HG03025 (cell line): ENCODE data around the gene C10orf95.

Experiments
- ATAC-seq: cut with Tn5 transposase; IDR thresholded peaks from one replicate; pipeline ENCODE4 v1.9.1; 2021; ENCODE audit warnings: mild to moderate bottlenecking, moderate library complexity; ENCODE audit not compliant: unreplicated experiment, low FRiP score

C10orf95 gene

DNA sequence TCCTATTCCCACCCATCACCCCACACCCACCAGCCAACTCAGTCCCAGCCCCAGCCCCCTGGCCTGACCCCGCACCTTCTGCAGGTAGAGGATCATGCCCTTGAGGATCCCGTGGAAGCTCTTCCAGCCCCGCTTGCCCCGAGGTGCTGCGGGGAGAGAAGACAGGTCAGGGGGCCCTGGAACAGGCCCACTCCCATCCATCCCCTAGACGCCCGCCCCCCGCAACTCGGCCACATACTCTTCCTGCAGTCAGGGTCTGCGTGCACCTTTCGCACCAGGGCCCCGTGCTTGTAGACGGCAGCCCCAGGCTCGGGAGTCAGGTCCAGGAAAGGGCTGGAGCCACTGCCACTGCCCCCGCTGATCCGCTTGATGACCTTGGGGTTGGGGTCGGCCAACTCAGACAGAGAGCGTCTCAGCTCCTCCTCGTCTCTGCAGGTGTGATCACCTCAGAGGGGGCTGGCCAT is 46.2 kb downstream of the C10orf95 start:
- ATAC-seq, result no peak

- ATAC-seq, result no peak
These were observed 46.8 kb downstream of the C10orf95 start for GRCh38 chr10:102404361-102405107.

DNA sequence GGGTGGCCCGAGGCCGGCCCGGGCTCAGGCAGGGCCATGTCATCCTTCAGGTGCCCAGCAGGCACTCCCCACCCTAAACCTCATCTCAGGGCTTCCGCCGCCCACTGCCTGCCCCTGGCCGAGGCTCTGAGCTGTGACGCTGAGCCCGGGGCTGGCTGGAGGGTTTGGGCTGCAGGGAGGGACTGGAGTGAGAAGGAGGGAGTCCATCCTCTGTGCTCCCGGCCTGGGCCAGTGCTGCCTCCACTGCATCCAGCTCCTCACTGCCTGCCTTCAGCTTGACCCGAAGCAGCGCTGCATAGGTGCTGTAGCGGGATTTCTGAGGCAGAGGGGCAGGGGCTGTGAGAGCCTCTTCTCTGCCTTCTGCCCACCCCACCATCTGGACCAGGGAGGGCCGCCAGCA is 48.2 kb downstream of the C10orf95 start:
- no peak for ATAC-seq

DNA sequence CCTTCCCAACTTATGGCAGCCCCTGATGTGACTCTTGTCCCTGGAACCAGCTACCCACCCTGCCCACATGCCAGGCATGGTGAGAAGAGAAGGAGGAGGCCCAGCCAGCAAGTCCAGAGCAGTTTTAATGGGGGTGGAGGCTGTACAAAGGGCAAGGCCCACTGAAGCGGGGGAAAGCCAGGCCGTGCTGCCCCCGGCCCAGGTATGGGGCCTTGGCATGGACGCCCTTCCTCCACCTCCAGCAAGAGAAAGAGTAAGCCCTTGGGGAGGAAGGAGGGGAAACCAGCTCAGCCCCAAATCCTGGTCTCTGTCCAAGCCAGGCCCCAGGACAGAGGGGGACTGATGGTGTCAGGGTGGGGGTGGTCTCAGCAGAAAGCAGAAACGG is 48.8 kb downstream of the C10orf95 start:
- ATAC-seq, result no peak

- ATAC-seq, result no peak
These were observed 49.4 kb downstream of the C10orf95 start for GRCh38 chr10:102401735-102402511.

DNA sequence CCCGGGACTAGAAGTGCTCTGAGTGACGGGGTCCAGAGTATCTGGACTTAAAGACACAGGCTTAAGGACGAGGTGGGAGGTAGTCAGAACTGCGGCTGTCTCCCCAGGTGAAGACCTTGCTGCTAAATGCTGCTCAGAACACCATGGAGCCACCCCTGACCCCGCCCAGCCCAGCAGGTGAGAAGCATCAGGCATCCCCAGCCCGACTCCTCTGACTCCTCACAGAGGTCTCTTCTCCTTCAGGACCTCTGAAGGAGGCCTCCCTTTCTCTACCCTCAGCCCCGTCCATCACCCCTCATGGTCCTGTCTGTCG is 50.0 kb downstream of the C10orf95 start:
- no peak for ATAC-seq

DNA sequence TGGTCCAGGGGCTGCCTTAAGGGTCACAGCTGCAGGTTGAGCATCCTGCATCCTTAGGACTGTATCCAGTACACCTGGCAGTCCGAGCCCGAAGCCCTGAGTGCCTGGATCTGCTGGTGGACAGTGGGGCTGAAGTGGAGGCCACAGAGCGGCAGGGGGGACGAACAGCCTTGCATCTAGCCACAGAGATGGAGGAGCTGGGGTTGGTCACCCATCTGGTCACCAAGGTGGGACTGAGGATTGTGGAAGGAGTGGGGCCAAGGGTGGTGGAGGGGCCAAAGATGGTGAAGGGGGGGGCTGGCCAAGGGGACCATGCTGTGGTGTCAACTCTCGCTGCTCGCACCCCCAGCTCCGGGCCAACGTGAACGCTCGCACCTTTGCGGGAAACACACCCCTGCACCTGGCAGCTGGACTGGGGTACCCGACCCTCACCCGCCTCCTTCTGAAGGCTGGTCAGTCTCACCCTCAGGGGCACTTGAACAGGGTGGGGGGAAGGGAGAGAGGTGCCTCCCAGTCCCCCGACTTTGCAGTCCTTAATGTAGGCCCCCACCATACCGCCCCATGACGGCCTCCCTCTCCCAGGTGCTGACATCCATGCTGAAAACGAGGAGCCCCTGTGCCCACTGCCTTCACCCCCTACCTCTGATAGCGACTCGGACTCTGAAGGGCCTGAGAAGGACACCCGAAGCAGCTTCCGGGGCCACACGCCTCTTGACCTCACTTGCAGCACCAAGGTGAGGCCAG is 50.6 kb downstream of the C10orf95 start:
- no peak for ATAC-seq

DNA sequence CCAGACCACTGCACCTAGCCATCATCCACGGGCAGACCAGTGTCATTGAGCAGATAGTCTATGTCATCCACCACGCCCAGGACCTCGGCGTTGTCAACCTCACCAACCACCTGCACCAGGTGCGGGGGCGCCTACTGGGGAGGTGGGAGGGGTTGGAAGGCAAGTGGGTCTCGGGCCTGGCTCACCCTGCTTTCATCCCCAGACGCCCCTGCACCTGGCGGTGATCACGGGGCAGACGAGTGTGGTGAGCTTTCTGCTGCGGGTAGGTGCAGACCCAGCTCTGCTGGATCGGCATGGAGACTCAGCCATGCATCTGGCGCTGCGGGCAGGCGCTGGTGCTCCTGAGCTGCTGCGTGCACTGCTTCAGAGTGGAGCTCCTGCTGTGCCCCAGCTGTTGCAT is 51.3 kb downstream of the C10orf95 start:
- no peak for ATAC-seq
